Hepatocyte (in vitro differentiated cells): ENCODE data around the gene PPP1R1B. TPM values are rescaled to one million over a fixed set of nuclear protein-coding genes. Genes with fewer than 3 reads are reported as not detected.
"Not testable (repeated sequence)": the region's sequence is repeated elsewhere in the genome, so short reads cannot be mapped to it uniquely, and the experiment has no call there.

Source experiments
- DNase-seq: peaks from one replicate; pipeline ENCODE4 v3.0.0-alpha.2; 2016; ENCODE audit warnings: low spot score
- H2AFZ ChIP-seq: fragments of 200-600 bp; sonication (generic); 2 replicates; pipeline ENCODE4 v1.6.0; 2016; ENCODE audit warnings: antibody characterized with exemption, mild to moderate bottlenecking
- H3K27ac ChIP-seq: fragments of 200-600 bp; sonication (generic); 2 replicates; pipeline ENCODE4 v1.5.1; 2016; ENCODE audit warnings: mild to moderate bottlenecking
- H3K27me3 ChIP-seq: fragments of 200-600 bp; sonication (generic); 2 replicates; pipeline ENCODE4 v1.6.1; 2016
- H3K36me3 ChIP-seq: fragments of 200-600 bp; sonication (generic); replicated peaks from 2 replicates; pipeline ENCODE4 v1.5.1; 2016; ENCODE audit warnings: low read depth; ENCODE audit not compliant: insufficient read depth
- H3K4me1 ChIP-seq: fragments of 200-600 bp; sonication (generic); 2 replicates; pipeline ENCODE4 v1.5.1; 2016; ENCODE audit warnings: mild to moderate bottlenecking, moderate library complexity; ENCODE audit not compliant: insufficient read depth
- H3K4me2 ChIP-seq: fragments of 200-600 bp; sonication (generic); 2 replicates; pipeline ENCODE4 v1.6.0; 2016
- H3K4me3 ChIP-seq: fragments of 200-600 bp; sonication (generic); 2 replicates; pipeline ENCODE4 v1.5.1; 2016; ENCODE audit warnings: mild to moderate bottlenecking
- H3K79me2 ChIP-seq: fragments of 200-600 bp; sonication (generic); 2 replicates; pipeline ENCODE4 v1.6.0; 2017; ENCODE audit warnings: mild to moderate bottlenecking
- H3K9me2 ChIP-seq: fragments of 200-600 bp; sonication (generic); replicated peaks from 2 replicates; pipeline ENCODE4 v1.6.0; 2017; ENCODE audit warnings: mild to moderate bottlenecking; ENCODE audit not compliant: insufficient read depth
- H3K9me3 ChIP-seq: fragments of 200-600 bp; sonication (generic); 2 replicates; pipeline ENCODE4 v1.5.1; 2016; ENCODE audit warnings: low read depth, mild to moderate bottlenecking
- H4K20me1 ChIP-seq: fragments of 200-600 bp; sonication (generic); 2 replicates; pipeline ENCODE4 v1.6.0; 2016; ENCODE audit warnings: mild to moderate bottlenecking; ENCODE audit not compliant: insufficient read depth, poor library complexity, severe bottlenecking
- EZH2 ChIP-seq: fragments of 200-600 bp; sonication (generic); IDR thresholded peaks from 2 replicates; pipeline ENCODE4 v1.6.1; 2016; ENCODE audit warnings: antibody characterized with exemption, mild to moderate bottlenecking, borderline replicate concordance
- EZH2phosphoT487 ChIP-seq: fragments of 200-600 bp; sonication (generic); IDR thresholded peaks from one replicate; pipeline ENCODE4 v1.6.1; 2018; ENCODE audit warnings: antibody characterized with exemption, mild to moderate bottlenecking, low read depth, moderate library complexity; ENCODE audit not compliant: unreplicated experiment, severe bottlenecking
- WGBS: methylation state at CpG from one replicate; pipeline ENCODE4 v1.1.6; 2016; ENCODE audit warnings: low lambda C conversion rate; ENCODE audit errors: missing lambda C conversion rate; 5-methylcytosine and 5-hydroxymethylcytosine counted together
- polyA plus RNA-seq: library from polyadenylated mRNA; unstranded; fragments of >200 nt; fragmentation: Nextera tagmentation; extraction: Ambion mirVana; gene quantifications from 2 replicates; pipeline ENCODE4 v1.2.1, GENCODE V29; 2016
- total RNA-seq: library from RNA; depleted of rRNA; stranded (reverse); fragments of >200 nt; gene quantifications from 2 replicates; pipeline ENCODE4 v1.2.3, GENCODE V29; 2014
- TF ChIP-seq, protein P1 (sequence below): fragments of 200-600 bp; sonication (generic); IDR thresholded peaks from 2 replicates; pipeline ENCODE4 v1.5.1; 2016; ENCODE audit warnings: antibody characterized with exemption, mild to moderate bottlenecking; ENCODE audit not compliant: poor library complexity

PPP1R1B gene
- total and polyA plus RNA-seq, 2 experiments from 2014 or later, result 1.5 to 3.7 TPM

GRCh38 chr17:39580082-39580468, 46.7 kb upstream of the PPP1R1B start:
- no peaks in the 10 kb centered on the region for H3K79me2 ChIP-seq
- no peaks in the 10 kb centered on the region for H3K9me2 ChIP-seq
- no peak for DNase-seq
- peaks cover 3% of the 10 kb centered on the region for H3K27me3 ChIP-seq
- H3K4me1 ChIP-seq, result no peaks in the 10 kb centered on the region
- WGBS, result 77% methylated on average over 7 of the region's 7 CpGs
- no peak overlapping the region for H3K4me3 ChIP-seq
- H3K4me2 ChIP-seq, result no peak overlapping the region
- no peaks in the 10 kb centered on the region for H4K20me1 ChIP-seq
- H3K36me3 ChIP-seq, result no peaks in the 10 kb centered on the region
- no peak overlapping the region for H2AFZ ChIP-seq
- TF ChIP-seq, protein P1, sequence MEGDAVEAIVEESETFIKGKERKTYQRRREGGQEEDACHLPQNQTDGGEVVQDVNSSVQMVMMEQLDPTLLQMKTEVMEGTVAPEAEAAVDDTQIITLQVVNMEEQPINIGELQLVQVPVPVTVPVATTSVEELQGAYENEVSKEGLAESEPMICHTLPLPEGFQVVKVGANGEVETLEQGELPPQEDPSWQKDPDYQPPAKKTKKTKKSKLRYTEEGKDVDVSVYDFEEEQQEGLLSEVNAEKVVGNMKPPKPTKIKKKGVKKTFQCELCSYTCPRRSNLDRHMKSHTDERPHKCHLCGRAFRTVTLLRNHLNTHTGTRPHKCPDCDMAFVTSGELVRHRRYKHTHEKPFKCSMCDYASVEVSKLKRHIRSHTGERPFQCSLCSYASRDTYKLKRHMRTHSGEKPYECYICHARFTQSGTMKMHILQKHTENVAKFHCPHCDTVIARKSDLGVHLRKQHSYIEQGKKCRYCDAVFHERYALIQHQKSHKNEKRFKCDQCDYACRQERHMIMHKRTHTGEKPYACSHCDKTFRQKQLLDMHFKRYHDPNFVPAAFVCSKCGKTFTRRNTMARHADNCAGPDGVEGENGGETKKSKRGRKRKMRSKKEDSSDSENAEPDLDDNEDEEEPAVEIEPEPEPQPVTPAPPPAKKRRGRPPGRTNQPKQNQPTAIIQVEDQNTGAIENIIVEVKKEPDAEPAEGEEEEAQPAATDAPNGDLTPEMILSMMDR, result no peak
- TF ChIP-seq EZH2, result no peak
- TF ChIP-seq EZH2phosphoT487, result no peak
- no peak overlapping the region for H3K27ac ChIP-seq
- no peaks in the 10 kb centered on the region for H3K9me3 ChIP-seq

DNA sequence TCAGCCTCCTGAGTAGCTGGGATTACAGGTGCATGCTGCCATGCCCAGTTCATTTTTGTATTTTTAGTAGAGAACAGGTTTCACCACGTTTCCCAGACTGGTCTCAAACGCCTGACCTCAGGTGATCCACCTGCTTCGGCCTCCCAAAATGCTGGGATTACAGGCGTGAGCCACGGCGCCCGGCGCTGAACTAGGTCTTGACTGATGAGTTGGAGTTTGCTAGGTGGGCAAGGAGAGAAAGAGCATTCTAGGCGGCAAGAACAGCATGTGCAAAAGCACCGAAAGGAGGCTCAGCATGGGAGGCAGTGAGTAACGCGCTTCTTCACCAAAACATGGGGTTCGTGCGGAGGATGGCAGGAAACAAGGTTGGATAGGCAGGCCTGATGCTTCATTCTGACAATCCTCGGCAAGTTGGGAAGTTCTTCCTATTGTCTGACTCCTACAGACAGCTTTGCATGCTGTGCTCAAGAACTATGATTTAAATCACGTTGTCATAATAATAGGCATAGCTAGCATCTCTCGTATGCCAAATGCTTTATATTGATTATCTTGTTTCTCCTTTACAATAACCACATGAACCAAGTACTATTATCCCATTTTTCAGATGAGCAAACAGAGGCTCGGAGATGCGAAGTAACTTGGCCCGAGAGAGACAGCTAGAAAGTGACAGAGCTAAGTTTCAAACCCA, 45.5 kb upstream of the PPP1R1B start:
- Histone ChIP-seq H2AFZ (no peak overlapping the region), H3K4me3 (no peak overlapping the region), H3K27me3 (peaks cover 3% of the 10 kb centered on the region), H3K4me1 (no peaks in the 10 kb centered on the region), H4K20me1 (no peaks in the 10 kb centered on the region), H3K4me2 (no peak overlapping the region), H3K9me2 (no peaks in the 10 kb centered on the region), H3K27ac (no peak overlapping the region), H3K79me2 (no peaks in the 10 kb centered on the region), H3K9me3 (no peaks in the 10 kb centered on the region), H3K36me3 (no peaks in the 10 kb centered on the region)
- WGBS, result 90% methylated on average over 20 of the region's 20 CpGs
- TF ChIP-seq, protein P1, result no peak
- TF ChIP-seq EZH2phosphoT487 (no peak), EZH2 (no peak)
- no peak for DNase-seq

DNA sequence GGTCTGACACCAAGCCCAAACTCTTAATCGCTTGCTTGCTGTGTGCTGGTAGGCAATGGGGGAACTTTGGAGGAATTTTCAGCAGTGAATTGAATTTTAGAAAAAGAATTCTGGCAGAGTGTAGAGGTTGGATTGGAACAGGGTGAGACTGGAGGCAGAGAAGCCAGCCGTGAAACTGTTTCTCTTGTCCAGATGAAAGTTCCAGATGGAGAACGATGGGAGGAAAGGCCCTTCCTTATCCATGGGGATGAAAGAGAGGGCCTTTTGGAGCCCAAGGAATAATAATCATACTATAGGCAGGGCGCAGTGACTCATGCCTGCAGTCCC, 45.0 kb upstream of the PPP1R1B start:
- Histone ChIP-seq H3K9me2 (no peaks in the 10 kb centered on the region), H3K27ac (no peak overlapping the region), H4K20me1 (no peaks in the 10 kb centered on the region), H3K79me2 (no peaks in the 10 kb centered on the region), H2AFZ (no peak overlapping the region), H3K9me3 (no peaks in the 10 kb centered on the region), H3K4me1 (no peaks in the 10 kb centered on the region), H3K4me3 (no peak overlapping the region), H3K27me3 (peaks cover 3% of the 10 kb centered on the region), H3K36me3 (no peaks in the 10 kb centered on the region), H3K4me2 (no peak overlapping the region)
- WGBS, result 91% methylated on average over 4 of the region's 4 CpGs
- TF ChIP-seq, protein P1, result no peak
- TF ChIP-seq EZH2phosphoT487 (no peak), EZH2 (no peak)
- DNase-seq, result no peak

DNA sequence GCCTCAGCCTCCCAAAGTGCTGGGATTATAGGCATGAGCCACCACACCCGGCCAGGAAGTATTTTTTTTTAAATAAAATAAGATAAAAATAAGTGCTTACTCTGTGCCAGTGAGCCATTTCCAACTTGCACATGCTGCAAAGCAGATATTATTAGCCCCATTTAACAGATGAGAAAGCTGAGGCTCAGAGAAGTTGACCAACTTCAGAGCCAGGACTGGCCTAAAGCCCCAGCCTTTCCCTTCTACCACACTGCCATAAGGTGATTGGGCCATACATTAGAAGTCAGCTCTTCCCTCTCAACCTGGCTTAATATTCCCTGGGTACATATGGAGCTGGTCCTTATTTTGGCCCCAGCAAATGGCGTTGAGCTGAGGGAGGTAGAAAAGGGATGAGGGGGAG, 44.1 kb upstream of the PPP1R1B start:
- TF ChIP-seq EZH2, result no peak
- H3K4me2 ChIP-seq, result no peak overlapping the region
- no peak overlapping the region for H2AFZ ChIP-seq
- no peaks in the 10 kb centered on the region for H3K9me2 ChIP-seq
- H3K79me2 ChIP-seq, result no peaks in the 10 kb centered on the region
- H4K20me1 ChIP-seq, result no peaks in the 10 kb centered on the region
- 84% methylated on average over 2 of the region's 2 CpGs for whole genome bisulfite sequencing
- H3K4me1 ChIP-seq, result no peaks in the 10 kb centered on the region
- H3K27ac ChIP-seq, result no peak overlapping the region
- H3K27me3 ChIP-seq, result peaks cover 3% of the 10 kb centered on the region
- no peaks in the 10 kb centered on the region for H3K9me3 ChIP-seq
- no peak for DNase-seq
- H3K36me3 ChIP-seq, result no peaks in the 10 kb centered on the region
- no peak overlapping the region for H3K4me3 ChIP-seq

GRCh38 chr17:39590180-39590579, 36.6 kb upstream of the PPP1R1B start:
- H3K4me1 ChIP-seq, H3K4me2 ChIP-seq, H2AFZ ChIP-seq, H3K9me3 ChIP-seq, H3K4me3 ChIP-seq, H3K27ac ChIP-seq, DNase-seq, H3K79me2 ChIP-seq, H3K9me2 ChIP-seq, H3K36me3 ChIP-seq, H4K20me1 ChIP-seq: not testable (repeated sequence)
- WGBS, result 48% methylated on average over 2 of the region's 2 CpGs
- peaks cover 34% of the 10 kb centered on the region for H3K27me3 ChIP-seq
